ENCODE measurements around the gene C9orf57.
A peak's percentile ranks its signal among the peaks of the same experiment; 100 is the strongest.
"Not testable (repeated sequence)": the region's sequence is repeated elsewhere in the genome, so short reads cannot be mapped to it uniquely, and the experiment has no call there.

Gene C9orf57

GRCh38 chr9:72025906-72026305, 34.5 kb downstream of the C9orf57 start:
- H3K4me3 ChIP-seq (replicated peaks in 1 of 2; ENCODE audit: low read depth in 2 of 2, low read length in 2 of 2), result no peak overlapping the region
- peak in 1 of 2 donors; percentile 61 for DNase-seq (ENCODE audit: low read depth in 2 of 2)
- TF ChIP-seq CTCF (IDR thresholded peaks at IDR 0.05; ENCODE audit: low read depth, low read length), result no peak

GRCh38 chr9:72023596-72023995, 36.8 kb downstream of the C9orf57 start:
- H3K4me3 ChIP-seq (replicated peaks in 1 of 2; ENCODE audit: low read depth in 2 of 2, low read length in 2 of 2), result no peak overlapping the region
- DNase-seq (ENCODE audit: low read depth in 2 of 2), result no peak
- TF ChIP-seq CTCF (IDR thresholded peaks at IDR 0.05; ENCODE audit: low read depth, low read length), result no peak

GRCh38 chr9:72022841-72023240, 37.6 kb downstream of the C9orf57 start:
- H3K4me3 ChIP-seq (replicated peaks in 1 of 2; ENCODE audit: low read depth in 2 of 2, low read length in 2 of 2), result no peak overlapping the region
- DNase-seq (ENCODE audit: low read depth in 2 of 2), result peak; percentile 63 to 87
- TF ChIP-seq CTCF (IDR thresholded peaks at IDR 0.05; ENCODE audit: low read depth, low read length), result no peak

GRCh38 chr9:72013292-72013760, 47.1 kb downstream of the C9orf57 start:
- H3K4me3 ChIP-seq (replicated peaks in 1 of 2; ENCODE audit: low read depth in 2 of 2, low read length in 2 of 2), result no peak overlapping the region
- DNase-seq (ENCODE audit: low read depth in 2 of 2), result no peak
- no peak for TF ChIP-seq CTCF (IDR thresholded peaks at IDR 0.05; ENCODE audit: low read depth, low read length)

- peak in 1 of 2 donors; percentile 9 for DNase-seq (ENCODE audit: low read depth in 2 of 2)
- H3K4me3 ChIP-seq (replicated peaks in 1 of 2; ENCODE audit: low read depth in 2 of 2, low read length in 2 of 2), result no peak overlapping the region
- no peak for TF ChIP-seq CTCF (IDR thresholded peaks at IDR 0.05; ENCODE audit: low read depth, low read length)
These were observed 47.8 kb downstream of the C9orf57 start for GRCh38 chr9:72012646-72013045.

- DNase-seq (ENCODE audit: low read depth in 2 of 2); H3K4me3 ChIP-seq (replicated peaks in 1 of 2; ENCODE audit: low read depth in 2 of 2, low read length in 2 of 2): not testable (repeated sequence)
These were observed 52.7 kb downstream of the C9orf57 start for GRCh38 chr9:72007726-72008125.

GRCh38 chr9:72006501-72006900, 53.9 kb downstream of the C9orf57 start:
- no peak overlapping the region for H3K4me3 ChIP-seq (replicated peaks in 1 of 2; ENCODE audit: low read depth in 2 of 2, low read length in 2 of 2)
- TF ChIP-seq CTCF (IDR thresholded peaks at IDR 0.05; ENCODE audit: low read depth, low read length), result no peak
- peak in 1 of 2 donors; percentile 40 for DNase-seq (ENCODE audit: low read depth in 2 of 2)

Measured in cardiac fibroblast (primary cell).